ENCODE results near the gene MRPL37.
"Not testable (repeated sequence)": the region's sequence is repeated elsewhere in the genome, so short reads cannot be mapped to it uniquely, and the experiment has no call there.

Gene MRPL37

GRCh38 chr1:54199765-54200518 lies at the start of gene MRPL37, which contains the start of gene CYB5RL:
Gene MRPL37, plus strand, starts transcription at chr1:54200167. Its CDS starts 77 bp downstream, at chr1:54200244.
Gene CYB5RL, minus strand, starts transcription at chr1:54200030. Its CDS starts 4,414 bp downstream, at chr1:54195616.
- peak; percentile 96 for DNase-seq

DNA sequence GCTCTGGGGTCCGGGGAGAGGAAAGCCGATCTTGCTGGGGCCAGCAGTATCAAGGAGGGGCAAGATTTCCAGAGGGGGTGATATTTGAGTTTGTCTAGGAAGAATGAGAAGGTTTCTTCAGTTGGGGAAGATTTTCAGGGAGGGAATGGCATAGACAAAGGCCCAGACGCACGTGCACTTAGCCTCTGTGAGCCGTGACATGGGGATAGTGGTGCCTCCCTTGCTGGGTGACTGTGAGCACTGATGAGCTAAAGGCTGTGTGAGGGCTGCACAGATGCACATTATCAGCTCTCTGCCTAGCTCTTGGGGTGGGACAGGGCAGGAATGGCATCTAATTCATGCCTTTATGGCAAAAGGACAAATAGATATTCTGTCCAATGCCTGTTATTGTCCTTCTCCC lies 49.0 kb upstream of the MRPL37 start:
- DNase-seq, result no peak

- no peak for DNase-seq
Measured at GRCh38 chr1:54152696-54153095, 47.3 kb upstream of the MRPL37 start, which contains the start of gene CDCP2. Gene CDCP2, minus strand, starts transcription at chr1:54153000. Its CDS starts 78 bp downstream, at chr1:54152922.

GRCh38 chr1:54153535-54154439 lies 46.2 kb upstream of the MRPL37 start:
- no peak for DNase-seq

DNA sequence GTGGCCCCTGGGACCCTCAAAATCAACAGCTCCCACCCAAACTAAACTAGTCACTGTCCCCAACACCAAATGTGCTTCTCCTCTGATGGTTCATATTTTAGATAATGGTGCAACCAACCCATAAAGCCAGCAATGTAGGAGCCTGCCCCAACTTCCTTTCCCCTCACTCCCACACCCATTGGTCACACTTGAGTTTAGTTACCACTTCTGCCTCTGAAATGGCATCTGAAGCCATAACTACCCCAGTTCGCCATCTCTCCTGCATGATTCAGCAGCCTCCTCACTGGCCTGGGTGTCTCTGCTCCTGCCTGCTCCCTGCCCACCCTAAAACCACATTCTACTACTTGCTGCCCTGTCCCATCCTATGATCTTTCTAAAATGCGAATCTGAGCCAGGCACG lies 43.8 kb upstream of the MRPL37 start:
- no peak for DNase-seq

GRCh38 chr1:54156986-54157385 lies 43.0 kb upstream of the MRPL37 start:
- no peak for DNase-seq

DNA sequence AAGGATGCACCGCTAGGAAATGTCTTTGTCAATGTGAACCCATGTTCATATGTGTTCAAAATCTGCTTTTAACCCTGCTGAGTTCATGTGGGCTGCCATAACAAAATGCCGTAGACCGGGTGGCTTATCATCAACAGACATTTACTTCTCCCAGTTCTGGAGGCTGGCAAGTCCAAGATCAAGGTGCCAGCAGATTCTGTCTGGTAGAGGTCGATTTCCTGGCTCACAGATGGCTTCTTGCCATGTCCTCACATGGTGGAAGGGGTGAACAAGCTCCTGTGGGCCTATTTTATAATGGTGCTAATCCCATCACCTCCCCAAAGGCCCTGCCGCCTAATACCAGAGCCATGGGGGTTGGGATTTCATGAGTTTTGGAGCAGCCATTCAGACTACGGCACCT lies 42.6 kb upstream of the MRPL37 start:
- DNase-seq, result no peak

GRCh38 chr1:54158071-54158470 lies 41.9 kb upstream of the MRPL37 start:
- peak; percentile 18 for DNase-seq

DNA sequence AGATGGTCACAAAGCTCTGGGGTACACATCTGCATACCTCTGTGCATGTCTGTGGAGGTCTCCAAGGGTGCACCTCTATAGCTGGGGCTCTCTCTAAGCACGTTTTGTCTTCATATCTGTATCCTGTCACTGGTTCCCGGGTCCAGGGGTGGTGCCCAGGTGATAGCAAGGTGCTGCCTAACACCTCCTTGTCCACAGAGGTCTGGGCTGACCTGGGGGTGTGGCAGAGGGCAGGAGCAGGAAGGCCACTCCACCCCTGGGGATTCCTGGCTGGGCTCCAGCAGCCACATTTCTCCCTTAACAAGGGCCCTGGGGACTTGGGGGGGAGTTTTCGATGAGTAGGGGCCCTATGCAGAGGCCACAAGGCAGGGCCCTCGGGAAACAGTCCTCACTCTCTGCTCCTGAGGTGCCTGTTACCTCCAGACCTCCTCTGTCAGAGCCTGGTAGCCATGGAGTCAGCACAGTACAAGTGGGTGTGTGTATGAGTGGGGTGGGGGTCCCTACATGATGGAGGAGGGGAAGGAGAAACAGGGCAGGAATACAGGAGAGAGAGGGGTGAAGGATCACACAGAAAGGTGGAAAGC lies 40.1 kb upstream of the MRPL37 start:
- DNase-seq, result no peak

- no peak for DNase-seq
Measured at GRCh38 chr1:54160351-54160750, 39.6 kb upstream of the MRPL37 start.

GRCh38 chr1:54161495-54162168 lies 38.3 kb upstream of the MRPL37 start:
- no peak for DNase-seq

- DNase-seq, result no peak
Measured at GRCh38 chr1:54163051-54163450, 36.9 kb upstream of the MRPL37 start.

GRCh38 chr1:54163573-54163972 lies 36.4 kb upstream of the MRPL37 start:
- no peak for DNase-seq

DNA sequence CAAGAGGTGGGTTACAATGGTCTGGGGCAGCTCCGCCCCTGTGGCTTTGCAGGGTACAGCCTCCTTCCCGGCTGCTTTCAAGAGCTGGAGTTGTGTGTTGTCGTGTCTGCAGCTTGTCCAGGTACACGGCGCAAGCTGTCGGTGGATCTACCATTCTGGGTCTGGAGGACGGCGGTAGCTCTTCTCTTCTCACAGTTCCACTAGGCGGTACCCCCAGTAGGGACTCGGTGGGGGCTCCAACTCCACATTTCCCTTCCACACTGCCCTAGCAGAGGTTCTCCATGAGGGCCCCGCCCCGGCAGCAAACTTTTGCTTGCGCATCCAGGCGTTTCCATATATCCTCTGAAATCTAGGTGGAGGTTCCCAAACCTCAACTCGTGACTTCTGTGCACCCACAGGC lies 34.8 kb upstream of the MRPL37 start:
- DNase-seq, result no peak

DNA sequence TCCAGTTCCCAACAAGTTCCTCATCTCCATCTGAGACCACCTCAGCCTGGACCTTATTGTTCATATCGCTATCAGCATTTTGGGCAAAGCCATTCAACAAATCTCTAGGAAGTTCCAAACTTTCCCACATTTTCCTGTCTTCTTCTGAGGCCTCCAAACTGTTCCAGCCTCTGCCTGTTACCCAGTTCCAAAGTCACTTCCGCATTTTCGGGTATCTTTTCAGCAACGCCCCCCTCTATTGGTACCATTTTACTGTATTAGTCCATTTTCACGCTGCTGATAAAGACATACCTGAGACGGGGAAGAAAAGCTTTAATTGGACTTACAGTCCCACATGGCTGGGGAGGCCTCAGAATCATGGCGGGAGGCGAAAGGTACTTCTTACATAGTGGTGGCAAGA lies 33.6 kb upstream of the MRPL37 start:
- not testable (repeated sequence) for DNase-seq

DNA sequence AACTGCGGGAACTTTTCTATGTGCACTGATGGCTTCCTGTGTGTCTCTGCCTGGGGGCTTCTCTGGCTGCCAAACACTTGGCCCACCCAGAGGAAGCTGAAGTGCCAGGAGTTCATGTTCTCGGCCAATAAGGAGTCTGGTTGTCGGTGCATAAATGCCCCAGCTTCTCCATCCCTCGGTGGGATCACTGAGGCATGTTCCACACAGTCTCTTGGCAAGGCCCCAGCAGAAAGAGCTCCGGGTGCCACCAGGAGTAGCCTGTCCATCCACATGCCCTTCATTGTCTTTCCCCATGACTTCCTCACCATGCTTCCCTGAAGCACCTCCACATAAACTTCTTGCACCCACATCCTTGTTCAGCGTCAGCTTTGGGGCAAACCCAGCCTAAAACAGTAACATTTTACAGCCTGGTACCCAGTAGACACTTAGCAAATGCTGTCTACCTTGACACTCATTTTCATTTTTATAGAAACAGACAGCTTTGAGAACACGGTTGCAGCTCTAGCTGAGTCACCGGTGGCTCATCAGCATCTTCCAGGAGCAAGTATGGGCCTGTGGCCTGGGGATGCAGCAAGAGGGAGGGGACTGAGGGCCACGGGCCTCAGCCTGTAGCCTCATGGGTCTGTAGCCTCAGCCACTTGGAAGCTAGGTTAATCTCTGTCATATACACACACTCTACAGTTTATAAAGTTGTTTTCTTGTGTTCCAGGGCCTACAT lies 32.4 kb upstream of the MRPL37 start:
- DNase-seq, result no peak

DNA sequence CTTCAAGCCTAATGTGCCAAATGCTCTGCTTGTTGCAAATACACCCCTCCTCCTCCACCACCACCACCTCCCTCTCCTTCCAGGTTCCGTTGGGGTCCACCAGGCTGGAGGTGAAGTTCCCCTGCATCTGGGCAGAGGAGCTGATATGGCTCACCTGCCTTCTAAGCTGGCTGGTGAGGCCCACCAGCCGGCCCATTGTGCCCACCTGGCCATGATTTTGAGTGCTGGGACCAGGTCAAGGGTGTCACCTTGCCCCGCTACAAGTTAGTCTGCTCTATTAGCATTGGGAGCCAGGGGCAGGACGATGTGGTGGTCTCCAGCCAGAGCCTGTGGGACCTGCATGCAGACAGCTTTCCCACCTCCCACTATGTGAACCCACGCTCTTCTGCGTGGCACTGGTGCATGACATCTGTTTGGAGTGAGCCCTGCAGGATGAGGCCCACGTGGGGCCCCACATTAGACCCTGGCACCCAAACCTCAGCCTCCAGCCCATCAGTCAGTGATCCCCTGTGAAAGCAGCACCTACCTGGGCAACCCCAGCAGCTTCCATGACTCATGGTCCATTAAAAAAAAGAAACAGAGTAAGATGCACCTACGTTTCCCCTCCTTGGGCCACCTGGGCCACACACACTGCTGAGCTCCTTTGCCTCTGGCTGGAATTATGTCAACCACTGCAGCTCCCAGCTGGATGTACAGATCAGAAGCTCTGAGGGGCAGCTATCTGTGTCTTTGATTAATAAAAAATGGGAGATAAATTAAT lies 31.6 kb upstream of the MRPL37 start:
- DNase-seq, result no peak

- no peak for DNase-seq
Measured at GRCh38 chr1:54169068-54169467, 30.9 kb upstream of the MRPL37 start.

- DNase-seq, result no peak
Measured at GRCh38 chr1:54171016-54171415, 29.0 kb upstream of the MRPL37 start.

DNA sequence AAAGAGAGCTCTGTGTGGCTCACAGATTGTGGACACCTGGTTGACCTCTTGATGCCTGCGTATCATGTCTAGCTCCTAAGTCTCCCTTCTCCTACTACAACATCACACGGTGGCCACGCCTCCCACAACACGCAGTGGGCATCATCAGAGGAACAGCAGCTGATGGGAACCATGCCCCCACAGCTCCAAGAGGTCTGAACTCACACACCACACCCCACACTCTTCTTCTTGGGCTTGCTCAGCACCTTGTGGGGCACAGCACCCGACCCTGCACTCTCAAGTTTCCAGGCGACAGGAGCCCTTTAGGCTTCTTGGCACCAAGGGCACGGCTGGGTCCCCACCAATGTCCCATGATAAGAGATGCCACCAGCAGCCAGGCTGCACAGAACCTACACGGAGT lies 28.4 kb upstream of the MRPL37 start:
- no peak for DNase-seq
